Common myeloid progenitor, CD34-positive (primary cell): ENCODE data around the gene ORC5.

Experiments
- CTCF ChIA-PET: fragments of 350-600 bp; sonication (Branson Sonifier 250); formaldehyde crosslinking; loops from one replicate; lab custom pipeline; 2021; ENCODE audit warnings: antibody characterized with exemption; lab: Charles Lee
- POLR2A ChIA-PET: fragments of 350-600 bp; sonication (Branson Sonifier 250); formaldehyde crosslinking; loops from one replicate; lab custom pipeline; 2021; ENCODE audit warnings: antibody characterized with exemption; lab: Charles Lee
- DNase-seq, 3 donors: peaks; one replicate each; pipeline versions ENCODE4 v3.0.0 to v3.0.0-alpha.2; 2013
- H3K27ac ChIP-seq, 2 experiments: 1 replicate in 1 of 2; 2 replicates in 1 of 2; pipeline ENCODE4 v1.7.0; 2013; ENCODE audit warnings: inconsistent platforms in 2 of 2, low read length in 2 of 2, mild to moderate bottlenecking in 2 of 2, low read depth in 1 of 2, moderate library complexity in 1 of 2; ENCODE audit not compliant: severe bottlenecking in 2 of 2, insufficient read depth in 1 of 2, poor library complexity in 1 of 2
- H3K27me3 ChIP-seq, 5 experiments: replicated peaks in 2 of 5; 1 replicate in 3 of 5; 2 replicates in 2 of 5; pipeline versions ENCODE4 v1.6.1 to v1.7.0; 2013; ENCODE audit warnings: low read length in 4 of 5, mild to moderate bottlenecking in 2 of 5, moderate library complexity in 2 of 5, inconsistent platforms in 1 of 5; ENCODE audit not compliant: insufficient read depth in 5 of 5, control insufficient read depth in 4 of 5
- H3K36me3 ChIP-seq, 4 experiments: 1 replicate in 2 of 4; 2 replicates in 2 of 4; pipeline versions ENCODE4 v1.6.1 to v1.7.0; 2013; ENCODE audit warnings: low read length in 3 of 4, control low read depth in 1 of 4, mild to moderate bottlenecking in 1 of 4; ENCODE audit not compliant: control insufficient read depth in 4 of 4, insufficient read depth in 4 of 4
- H3K4me1 ChIP-seq, 4 experiments: 1 replicate in 3 of 4; 2 replicates in 1 of 4; pipeline versions ENCODE4 v1.6.1 to v1.7.1; 2013; ENCODE audit warnings: low read length in 3 of 4, mild to moderate bottlenecking in 3 of 4, control low read depth in 1 of 4, inconsistent platforms in 1 of 4, moderate library complexity in 1 of 4; ENCODE audit not compliant: control insufficient read depth in 4 of 4, insufficient read depth in 4 of 4; ENCODE audit errors: control extremely low read depth in 1 of 4
- H3K4me3 ChIP-seq, 7 experiments: 1 replicate in 4 of 7; 2 replicates in 3 of 7; pipeline versions ENCODE4 v1.5.1 to v1.7.0; 2013; ENCODE audit warnings: mild to moderate bottlenecking in 7 of 7, low read length in 6 of 7, moderate library complexity in 6 of 7, inconsistent platforms in 2 of 7, low read depth in 2 of 7, control low read depth in 1 of 7; ENCODE audit not compliant: insufficient read depth in 4 of 7, control insufficient read depth in 1 of 7; ENCODE audit errors: extremely low read depth in 1 of 7
- H3K9me3 ChIP-seq, 5 experiments: 1 replicate in 4 of 5; 2 replicates in 1 of 5; pipeline versions ENCODE4 v1.6.1 to v1.7.1; 2013; ENCODE audit warnings: low read length in 4 of 5, mild to moderate bottlenecking in 2 of 5, inconsistent platforms in 1 of 5, low read depth in 1 of 5, moderate library complexity in 1 of 5; ENCODE audit not compliant: control insufficient read depth in 4 of 5, insufficient read depth in 2 of 5; ENCODE audit errors: control extremely low read depth in 1 of 5
- WGBS: methylation state at CpG from one replicate; pipeline ENCODE4 v1.1.5; 2013; ENCODE audit not compliant: insufficient coverage; 5-methylcytosine and 5-hydroxymethylcytosine counted together

The ORC5 gene

DNA sequence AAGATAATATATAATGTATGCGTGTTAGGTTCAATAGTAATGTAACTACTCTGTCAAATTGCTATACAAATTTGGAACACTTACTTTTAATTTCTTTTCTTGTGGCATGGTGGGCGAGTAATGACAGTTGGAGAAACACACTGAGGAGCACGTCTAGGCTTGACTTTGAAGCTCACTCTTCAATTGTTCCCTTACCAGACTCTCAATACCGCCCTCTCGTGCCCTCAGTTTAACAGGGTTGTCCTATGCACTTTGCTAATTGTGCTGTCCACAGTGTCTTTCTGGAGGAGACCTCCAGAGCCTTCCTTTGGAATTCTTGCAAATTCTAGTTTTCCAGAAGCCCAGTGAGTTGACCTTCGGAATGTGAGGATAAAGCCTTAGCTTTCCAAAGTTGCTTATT lies 111.1 kb downstream of the ORC5 start:
- H3K9me3 ChIP-seq, result no peaks in the 10 kb centered on the region
- no peak for DNase-seq
- WGBS, result 96% methylated on average over 3 of the region's 6 CpGs
- no peaks in the 10 kb centered on the region for H3K36me3 ChIP-seq
- H3K27ac ChIP-seq, result no peak overlapping the region
- CTCF ChIA-PET, result interaction anchor here (0.7 kb wide), 1 partner anchor 115 kb away, joined by 4 read pairs; no protein-coding TSS in a partner anchor
- no peak overlapping the region for H3K4me3 ChIP-seq
- H3K4me1 ChIP-seq, result no peaks in the 10 kb centered on the region
- POLR2A ChIA-PET, result no interaction called here
- H3K27me3 ChIP-seq, result peaks cover 0 to 3% (median 0%) of the 10 kb centered on the region in 5 experiments

DNA sequence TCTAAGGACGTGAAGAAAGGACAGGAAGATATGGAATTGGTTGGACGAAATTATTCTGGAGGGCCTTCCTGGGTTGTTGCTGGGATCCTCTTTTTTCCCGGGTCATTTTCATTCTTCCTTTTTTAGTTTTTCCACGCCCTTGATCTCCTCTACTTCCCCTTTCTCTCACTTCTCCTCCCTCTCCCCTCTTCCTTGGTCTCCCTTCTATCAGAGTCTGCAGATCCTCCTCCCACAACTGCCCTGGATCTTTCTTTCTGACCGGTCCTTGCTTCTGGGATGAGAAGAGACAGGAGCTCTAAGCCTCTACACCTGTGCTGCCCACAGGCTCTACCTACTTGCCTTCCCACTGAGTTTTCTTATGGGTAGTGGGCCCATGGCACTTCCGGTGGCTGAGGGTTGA lies 114.7 kb downstream of the ORC5 start:
- WGBS, result 43% methylated on average over 4 of the region's 6 CpGs
- Histone ChIP-seq H3K4me1 (peaks cover 0 to 5% (median 0%) of the 10 kb centered on the region in 4 experiments), H3K27me3 (peaks cover 0 to 2% (median 0%) of the 10 kb centered on the region in 5 experiments), H3K27ac (no peak overlapping the region), H3K36me3 (no peaks in the 10 kb centered on the region), H3K9me3 (no peaks in the 10 kb centered on the region), H3K4me3 (no peak overlapping the region)
- no peak for DNase-seq
- ChIA-PET CTCF (no interaction called here), POLR2A (no interaction called here)

DNA sequence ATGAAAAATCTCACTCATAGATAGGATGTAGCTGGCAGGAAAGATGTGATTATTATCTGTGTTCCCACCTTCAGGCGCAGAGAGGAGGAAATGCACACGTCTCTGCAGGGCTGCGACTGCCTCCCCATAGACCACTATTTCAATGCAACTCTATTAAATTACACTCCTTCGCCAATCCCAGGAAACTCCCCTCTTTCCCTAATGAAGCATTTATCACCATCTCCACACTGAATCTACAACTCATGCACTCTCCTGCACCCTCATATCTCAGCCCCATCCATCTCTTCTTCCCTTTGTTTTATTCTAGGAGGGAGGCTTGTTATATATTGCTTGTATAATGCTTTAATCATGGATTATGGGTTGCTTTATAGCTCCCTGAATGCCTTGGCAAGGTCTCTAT lies 116.6 kb downstream of the ORC5 start:
- ChIA-PET POLR2A (no interaction called here), CTCF (no interaction called here)
- Histone ChIP-seq H3K9me3 (no peaks in the 10 kb centered on the region), H3K36me3 (no peaks in the 10 kb centered on the region), H3K27ac (no peak overlapping the region), H3K4me3 (no peak overlapping the region), H3K4me1 (peaks cover 0 to 5% (median 0%) of the 10 kb centered on the region in 4 experiments), H3K27me3 (peaks cover 0 to 2% (median 0%) of the 10 kb centered on the region in 5 experiments)
- peak in 2 of 3 donors; percentile 1 to 21 for DNase-seq
- WGBS, result 0% methylated on average over 2 of the region's 4 CpGs

DNA sequence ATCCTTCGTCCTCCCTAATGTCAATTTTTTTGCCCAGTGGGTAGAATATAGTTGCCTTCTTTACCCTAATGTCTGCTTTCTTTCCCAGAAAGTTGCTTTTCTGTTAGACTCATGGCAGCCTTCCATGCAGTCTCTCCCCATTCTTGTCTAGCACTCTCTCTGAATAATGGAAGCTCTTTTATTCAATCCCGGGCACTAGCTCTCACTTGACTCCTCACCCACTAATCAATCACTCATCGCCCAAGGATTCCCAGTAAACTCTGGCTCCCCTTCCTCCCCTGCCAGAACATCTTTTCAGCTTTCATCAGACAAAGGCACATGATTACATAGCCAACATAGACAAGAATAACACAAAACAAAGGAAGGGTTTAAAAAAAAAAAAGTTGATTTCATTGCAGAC lies 118.2 kb downstream of the ORC5 start:
- Histone ChIP-seq H3K4me3 (no peak overlapping the region), H3K4me1 (peaks cover 0 to 5% (median 0%) of the 10 kb centered on the region in 4 experiments), H3K27ac (no peak overlapping the region), H3K9me3 (no peaks in the 10 kb centered on the region), H3K27me3 (peaks cover 0 to 2% (median 0%) of the 10 kb centered on the region in 5 experiments), H3K36me3 (no peaks in the 10 kb centered on the region)
- POLR2A ChIA-PET, result no interaction called here
- no peak for DNase-seq
- CTCF ChIA-PET, result no interaction called here
- WGBS, result 100% methylated on average over 2 of the region's 3 CpGs

DNA sequence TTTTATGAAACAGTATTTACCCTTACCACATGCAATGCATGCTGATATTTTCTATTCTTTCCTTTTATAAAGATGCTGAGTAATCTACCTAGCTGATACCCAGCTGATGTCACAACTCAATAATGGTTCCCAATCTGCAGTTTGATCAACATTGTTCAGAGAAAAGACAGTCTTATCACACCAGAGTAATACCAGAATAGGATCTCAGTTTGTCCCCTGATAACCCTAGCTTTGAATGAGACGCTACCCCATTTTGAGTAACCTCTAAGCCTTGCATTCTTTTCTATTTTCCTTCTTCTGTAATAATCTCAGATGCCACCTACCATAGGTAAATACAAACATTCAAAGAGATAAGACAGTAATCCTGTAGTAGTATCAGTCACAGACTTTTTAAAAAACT lies 118.8 kb downstream of the ORC5 start:
- 83% methylated on average over 1 of the region's 1 CpG for WGBS
- DNase-seq, result no peak
- Histone ChIP-seq H3K9me3 (peaks cover 0 to 2% (median 0%) of the 10 kb centered on the region in 5 experiments), H3K27me3 (peaks cover 0 to under 1% (median 0%) of the 10 kb centered on the region in 5 experiments), H3K4me1 (peaks cover 0 to 5% (median 0%) of the 10 kb centered on the region in 4 experiments), H3K36me3 (no peaks in the 10 kb centered on the region), H3K27ac (no peak overlapping the region), H3K4me3 (no peak overlapping the region)
- CTCF ChIA-PET, result no interaction called here
- POLR2A ChIA-PET, result no interaction called here
